Stimulated activated effector memory CD8-positive, alpha-beta T cell treated with anti-CD3 and anti-CD28 coated beads, Interleukin-12 subunit alpha, Interleukin-12 subunit beta, amount 100 ng/mL, for 72 hours (primary cell): ENCODE results near the gene SLTM.
"Not testable (repeated sequence)": the region's sequence is repeated elsewhere in the genome, so short reads cannot be mapped to it uniquely, and the experiment has no call there.

Source experiments
- ATAC-seq: fragments of 150-1000 bp; cut with Tn5 transposase; 2 replicates; pipeline ENCODE4 v1.10.0; 2021
- DNase-seq, 2 donors: peaks; one replicate each; pipeline ENCODE4 v3.0.0; 2021 to 2022; ENCODE audit warnings: low spot score in 2 of 2
- H3K27ac Mint-ChIP-seq: one replicate; pipeline ENCODE4 v1.8.0; 2022; ENCODE audit warnings: mild to moderate bottlenecking, mixed read lengths
- H3K36me3 Mint-ChIP-seq: one replicate; pipeline ENCODE4 v1.8.0; 2022; ENCODE audit warnings: mild to moderate bottlenecking, mixed read lengths
- H3K4me1 Mint-ChIP-seq: one replicate; pipeline ENCODE4 v1.8.0; 2022; ENCODE audit warnings: mixed read lengths
- H3K4me3 Mint-ChIP-seq: one replicate; pipeline ENCODE4 v1.8.0; 2022; ENCODE audit warnings: mild to moderate bottlenecking, mixed read lengths
- H3K9me3 Mint-ChIP-seq: one replicate; pipeline ENCODE4 v1.8.0; 2022; ENCODE audit warnings: mixed read lengths

The SLTM gene

DNA sequence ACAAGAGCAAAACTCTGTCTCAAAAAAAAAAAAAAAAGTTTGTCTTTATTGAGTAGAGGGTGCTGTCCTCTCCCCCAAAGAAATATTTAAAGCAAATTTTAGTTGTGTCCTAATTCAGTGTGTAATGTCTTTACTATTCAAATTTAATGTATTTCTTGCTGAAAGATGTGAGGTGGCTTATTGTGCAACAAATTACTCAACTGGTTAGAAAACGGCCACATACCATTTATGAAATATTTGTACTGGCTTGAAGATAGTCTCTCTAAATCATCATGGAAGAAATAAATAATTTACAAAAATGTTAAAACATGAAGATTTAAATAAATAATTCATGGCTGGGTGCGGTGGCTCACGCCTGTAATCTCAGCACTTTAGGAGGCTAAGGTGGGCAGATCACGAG is 63.0 kb downstream of the SLTM start:
- peaks cover under 1% of the 10 kb centered on the region for H3K4me1 Mint-ChIP-seq
- no peak overlapping the region for H3K4me3 Mint-ChIP-seq
- H3K9me3 Mint-ChIP-seq: no peaks in the 10 kb centered on the region
- DNase-seq: no peak
- H3K36me3 Mint-ChIP-seq: no peaks in the 10 kb centered on the region
- no peak overlapping the region for H3K27ac Mint-ChIP-seq
- ATAC-seq: no peak

DNA sequence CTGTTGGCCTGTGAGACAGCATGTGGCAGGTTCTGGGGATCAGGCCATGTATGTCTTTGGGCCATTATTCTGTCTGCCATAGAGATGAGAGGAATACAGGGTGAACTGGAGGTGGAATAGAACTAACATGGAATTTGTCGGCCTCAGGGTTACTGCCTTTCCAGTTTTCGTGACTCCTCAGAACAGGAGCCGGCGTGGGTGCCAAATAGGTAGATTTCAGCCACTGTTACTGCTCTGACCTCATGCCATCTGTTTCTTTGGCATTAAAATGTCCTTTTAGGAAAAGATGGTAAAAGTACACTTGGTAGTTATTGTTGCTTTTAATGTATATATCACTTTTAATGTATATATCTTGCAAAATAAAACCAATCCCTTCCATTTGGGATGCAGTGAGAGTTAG is 65.6 kb downstream of the SLTM start:
- peak overlapping the region; percentile 51 for H3K27ac Mint-ChIP-seq
- H3K36me3 Mint-ChIP-seq: no peaks in the 10 kb centered on the region
- H3K9me3 Mint-ChIP-seq: no peaks in the 10 kb centered on the region
- H3K4me3 Mint-ChIP-seq: no peak overlapping the region
- ATAC-seq (no peak), DNase-seq (no peak)
- peaks cover 7% of the 10 kb centered on the region for H3K4me1 Mint-ChIP-seq

DNA sequence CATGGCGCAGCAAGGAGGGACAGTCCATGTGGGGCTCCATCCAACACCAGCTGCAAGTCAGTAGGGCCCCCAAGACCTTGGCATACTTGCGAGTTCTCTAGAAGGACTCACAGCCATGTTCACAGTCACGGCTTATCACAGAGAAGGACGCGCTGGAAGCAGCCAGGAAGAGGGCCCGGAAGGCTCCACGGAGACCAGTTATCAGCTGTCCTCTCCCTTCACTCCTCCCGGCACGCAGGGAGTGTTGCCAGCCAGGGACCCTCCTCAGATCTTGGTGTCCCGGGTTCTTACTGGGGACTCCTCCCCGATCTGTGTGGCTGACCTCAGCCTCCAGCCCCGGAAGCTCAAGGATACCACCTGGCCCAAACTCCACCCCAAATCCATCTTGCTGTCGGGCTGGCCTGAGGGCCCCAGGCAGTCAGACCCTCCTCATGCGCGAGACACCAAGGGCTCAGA is 68.0 kb downstream of the SLTM start:
- no peak for DNase-seq
- no peak for ATAC-seq
- peaks cover 7% of the 10 kb centered on the region for H3K4me1 Mint-ChIP-seq
- no peak overlapping the region for H3K27ac Mint-ChIP-seq
- no peaks in the 10 kb centered on the region for H3K9me3 Mint-ChIP-seq
- no peaks in the 10 kb centered on the region for H3K36me3 Mint-ChIP-seq
- no peak overlapping the region for H3K4me3 Mint-ChIP-seq

DNA sequence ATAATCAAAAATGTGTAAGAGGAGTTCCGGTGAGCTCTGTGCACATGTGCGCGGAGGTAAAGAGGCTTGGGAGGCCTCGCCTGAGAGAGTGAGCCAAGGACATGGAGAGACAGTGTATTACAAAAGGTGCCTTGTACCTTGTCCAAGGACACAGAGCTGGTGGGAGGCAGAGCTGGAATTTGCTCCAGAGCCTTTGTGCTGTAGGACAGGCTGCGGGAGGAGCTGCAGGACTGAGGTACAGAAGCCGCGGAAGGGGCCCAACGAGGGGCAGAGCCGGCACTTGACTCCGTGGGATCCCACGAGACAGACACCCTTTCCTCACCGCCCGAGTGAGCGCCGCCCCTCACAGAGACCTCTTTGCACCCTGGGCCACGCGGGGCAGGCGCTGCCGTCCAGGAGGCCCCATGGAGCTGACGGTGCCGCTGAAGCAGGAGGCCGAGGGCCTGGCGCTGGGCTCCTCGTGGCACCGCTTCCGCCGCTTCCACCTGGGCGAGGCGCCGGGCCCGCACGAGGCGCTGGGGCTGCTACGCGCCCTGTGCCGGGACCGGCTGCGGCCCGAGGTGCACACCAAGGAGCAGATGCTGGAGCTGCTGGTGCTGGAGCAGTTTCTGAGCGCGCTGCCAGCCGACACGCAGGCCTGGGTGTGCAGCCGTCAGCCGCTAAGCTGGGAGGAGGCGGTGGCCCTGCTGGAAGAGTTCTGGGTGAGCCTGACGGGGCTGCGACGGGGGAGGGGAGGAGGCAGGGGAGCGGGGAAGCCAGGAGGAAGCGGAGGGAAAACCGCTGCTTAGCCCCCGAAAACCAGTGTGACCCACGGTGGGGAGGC is 68.7 kb downstream of the SLTM start:
- no peak overlapping the region for H3K27ac Mint-ChIP-seq
- H3K36me3 Mint-ChIP-seq: no peaks in the 10 kb centered on the region
- peaks cover 7% of the 10 kb centered on the region for H3K4me1 Mint-ChIP-seq
- peak overlapping the region; percentile 23 for H3K4me3 Mint-ChIP-seq
- no peaks in the 10 kb centered on the region for H3K9me3 Mint-ChIP-seq
- no peak for DNase-seq
- peak; percentile 44 for ATAC-seq

DNA sequence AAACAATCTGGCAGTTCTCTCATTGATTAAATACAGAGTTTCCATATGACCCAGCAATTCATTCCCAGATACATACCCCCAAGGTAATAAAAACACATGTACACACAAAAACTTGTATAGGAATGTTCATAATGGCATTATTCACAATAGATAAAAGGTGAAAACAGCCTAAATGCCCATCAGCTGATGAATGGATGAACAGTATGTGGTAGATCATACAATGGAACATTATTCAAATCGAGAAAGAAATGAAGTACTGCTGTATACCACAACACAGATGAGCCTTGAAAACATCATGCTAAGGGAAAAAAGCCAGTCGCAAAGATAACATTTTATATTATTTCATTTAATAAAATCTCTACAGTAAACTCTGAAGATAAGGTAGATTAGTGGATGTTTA is 71.2 kb downstream of the SLTM start:
- H3K4me3 Mint-ChIP-seq: no peak overlapping the region
- H3K36me3 Mint-ChIP-seq: no peaks in the 10 kb centered on the region
- H3K4me1 Mint-ChIP-seq: peaks cover 7% of the 10 kb centered on the region
- no peak overlapping the region for H3K27ac Mint-ChIP-seq
- DNase-seq (no peak), ATAC-seq (no peak)
- no peaks in the 10 kb centered on the region for H3K9me3 Mint-ChIP-seq

DNA sequence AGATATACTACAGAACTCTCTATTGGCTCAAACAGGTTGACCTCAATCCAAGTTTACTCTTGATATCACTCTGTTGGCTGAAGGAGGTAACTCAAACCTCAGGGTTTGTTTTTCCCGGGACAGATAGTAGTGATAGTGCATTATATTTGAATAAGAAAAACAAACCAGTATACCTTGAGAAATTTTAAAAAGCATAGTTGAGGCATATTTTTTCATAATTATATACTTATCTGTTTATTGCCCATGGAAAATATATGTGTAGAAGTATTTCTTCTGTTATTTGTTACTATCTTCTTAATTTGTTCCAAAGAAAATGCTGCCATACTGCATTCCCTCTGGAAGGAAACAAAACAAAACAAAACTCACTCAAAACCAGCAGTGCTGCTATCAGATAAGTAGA is 76.9 kb downstream of the SLTM start:
- peaks cover 39% of the 10 kb centered on the region for H3K36me3 Mint-ChIP-seq
- not testable (repeated sequence) for ATAC-seq, H3K9me3 Mint-ChIP-seq, DNase-seq, H3K4me3 Mint-ChIP-seq, H3K27ac Mint-ChIP-seq, H3K4me1 Mint-ChIP-seq

DNA sequence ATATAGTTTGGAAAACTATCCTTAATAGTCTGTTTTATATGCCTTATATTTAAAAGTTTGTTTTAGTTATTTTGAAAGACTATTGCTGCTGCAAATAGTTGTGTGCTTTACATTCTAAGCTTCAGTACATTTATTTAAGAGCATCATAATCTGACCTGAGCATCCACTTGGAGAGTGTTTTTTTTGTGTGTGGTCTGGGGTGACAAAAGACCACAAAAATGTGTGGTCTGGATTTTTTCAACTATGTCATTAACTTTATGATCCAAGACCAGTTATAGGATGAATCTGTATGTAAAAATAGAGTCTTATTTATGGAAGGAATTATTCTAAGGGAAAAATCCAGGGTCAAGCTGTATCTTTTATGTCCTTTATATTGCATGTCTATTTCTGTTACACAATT is 77.4 kb downstream of the SLTM start:
- DNase-seq: no peak
- ATAC-seq: no peak
- Mint-ChIP-seq H3K4me3 (no peak overlapping the region), H3K4me1 (no peaks in the 10 kb centered on the region), H3K36me3 (peaks cover 41% of the 10 kb centered on the region), H3K27ac (no peak overlapping the region), H3K9me3 (no peaks in the 10 kb centered on the region)

DNA sequence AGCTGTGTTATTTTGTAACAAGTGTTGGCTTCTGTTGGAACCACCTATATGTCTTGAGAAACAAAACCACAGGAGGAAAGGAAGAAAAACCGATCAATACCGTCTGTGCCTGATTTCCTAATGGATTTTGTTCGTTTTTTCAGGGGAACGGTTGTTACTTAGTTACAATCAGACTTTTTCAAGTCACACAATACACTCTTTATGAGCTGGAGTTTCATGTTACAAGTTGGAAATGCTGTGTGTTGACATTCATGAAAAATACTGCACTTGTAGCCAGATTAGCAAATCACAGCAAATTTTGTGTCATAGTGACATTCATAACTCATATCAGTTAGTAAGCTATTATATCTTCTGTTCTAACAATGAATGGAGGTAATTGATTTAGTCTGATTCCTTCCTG is 78.9 kb downstream of the SLTM start:
- H3K27ac Mint-ChIP-seq: no peak overlapping the region
- peaks cover 41% of the 10 kb centered on the region for H3K36me3 Mint-ChIP-seq
- no peak overlapping the region for H3K4me3 Mint-ChIP-seq
- H3K9me3 Mint-ChIP-seq: no peaks in the 10 kb centered on the region
- ATAC-seq (no peak), DNase-seq (no peak)
- H3K4me1 Mint-ChIP-seq: no peaks in the 10 kb centered on the region

DNA sequence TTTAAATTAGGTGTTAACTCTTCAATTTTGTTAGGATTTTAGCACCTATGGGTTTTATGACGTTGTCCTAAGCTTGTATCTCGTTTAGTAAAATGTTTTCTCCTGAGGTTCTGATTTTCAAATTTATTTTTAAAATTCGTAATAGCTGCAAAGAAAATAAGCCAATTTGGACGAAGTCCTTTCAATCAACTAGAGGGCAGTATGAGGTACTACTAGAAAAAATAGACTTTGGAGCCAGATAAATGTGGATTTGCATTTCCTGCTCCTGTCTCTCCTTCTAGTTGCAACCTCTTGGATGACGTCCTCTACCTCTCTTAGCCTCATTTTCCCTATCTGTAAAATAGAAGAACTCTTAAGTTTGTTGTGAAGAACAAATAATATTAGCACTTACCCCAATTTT is 81.1 kb downstream of the SLTM start:
- H3K4me1 Mint-ChIP-seq: no peaks in the 10 kb centered on the region
- no peaks in the 10 kb centered on the region for H3K9me3 Mint-ChIP-seq
- no peak overlapping the region for H3K27ac Mint-ChIP-seq
- peaks cover 56% of the 10 kb centered on the region for H3K36me3 Mint-ChIP-seq
- no peak overlapping the region for H3K4me3 Mint-ChIP-seq
- no peak for ATAC-seq
- DNase-seq: no peak

DNA sequence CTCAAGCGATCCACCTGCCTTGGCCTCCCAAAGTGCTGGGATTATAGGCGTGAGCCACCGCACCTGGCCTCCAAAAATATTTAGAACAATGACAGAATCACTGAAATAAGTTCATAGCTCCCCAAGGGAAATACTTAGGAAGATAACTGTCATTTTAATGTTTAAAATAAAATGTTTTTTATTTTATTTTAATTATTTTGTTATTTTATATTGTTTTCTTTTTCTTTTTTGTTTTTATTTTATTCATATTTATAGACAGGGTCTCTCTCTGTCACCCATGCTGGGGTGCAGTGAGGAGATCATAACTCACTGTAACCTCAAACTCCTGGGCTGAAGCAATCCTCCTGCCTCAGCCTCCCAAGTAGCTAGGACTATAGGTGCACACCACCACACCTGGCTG is 82.3 kb downstream of the SLTM start:
- not testable (repeated sequence) for H3K4me1 Mint-ChIP-seq, H3K9me3 Mint-ChIP-seq, H3K27ac Mint-ChIP-seq, H3K4me3 Mint-ChIP-seq, ATAC-seq, DNase-seq
- peaks cover 56% of the 10 kb centered on the region for H3K36me3 Mint-ChIP-seq

DNA sequence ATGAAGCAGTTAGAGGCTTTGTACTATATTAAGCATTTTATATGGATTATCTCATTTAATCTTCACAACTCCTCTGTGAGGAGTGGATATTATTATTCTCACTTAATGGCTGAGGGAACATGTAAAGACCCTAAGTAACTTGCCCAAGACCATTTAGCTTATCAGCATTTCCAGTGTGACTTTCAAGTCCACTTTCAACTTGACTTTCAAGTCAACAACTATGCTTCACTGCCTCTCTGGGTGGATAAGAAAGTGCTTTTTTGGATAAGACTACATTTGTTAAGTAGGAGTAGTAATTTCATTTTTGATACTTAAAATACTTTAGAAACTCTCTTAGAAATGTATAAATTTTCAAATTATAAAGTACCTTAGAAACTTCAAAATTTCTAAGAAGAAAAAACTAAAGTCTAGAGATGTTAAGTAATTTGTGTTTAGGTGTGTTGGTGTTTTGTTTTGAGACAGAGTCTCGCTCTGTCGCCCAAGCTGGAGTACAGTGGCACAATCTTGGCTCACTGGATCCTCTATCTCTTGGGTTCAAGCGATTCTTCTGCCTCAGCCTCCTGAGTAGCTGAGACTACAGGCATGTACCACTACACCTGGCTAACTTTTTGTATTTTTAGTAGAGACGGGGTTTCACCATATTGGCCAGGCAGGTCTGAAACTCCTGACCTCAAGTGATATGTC is 90.6 kb downstream of the SLTM start:
- DNase-seq (no peak), ATAC-seq (no peak)
- Mint-ChIP-seq H3K36me3 (peaks cover 15% of the 10 kb centered on the region), H3K27ac (peak overlapping the region; percentile 38), H3K9me3 (no peaks in the 10 kb centered on the region), H3K4me3 (no peak overlapping the region), H3K4me1 (no peaks in the 10 kb centered on the region)

DNA sequence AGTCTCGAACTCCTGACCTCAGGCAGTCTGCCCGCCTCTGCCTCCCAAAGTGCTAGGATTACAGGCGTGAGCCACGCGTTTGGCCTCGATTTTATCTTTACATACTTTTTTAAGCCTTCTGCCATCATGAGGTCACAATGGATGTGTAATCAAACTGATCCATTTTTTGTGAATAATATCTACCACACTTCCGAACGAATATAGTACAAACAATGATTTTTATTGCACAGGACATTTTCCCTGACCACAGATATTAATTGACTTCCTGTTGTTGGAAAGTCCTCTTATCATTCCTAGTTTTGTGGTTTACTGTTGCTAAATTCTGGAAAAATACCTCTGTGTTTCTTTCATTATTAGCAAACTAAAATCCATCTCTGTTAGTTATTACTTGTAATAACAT is 93.4 kb downstream of the SLTM start:
- H3K27ac Mint-ChIP-seq: no peak overlapping the region
- peaks cover 4% of the 10 kb centered on the region for H3K36me3 Mint-ChIP-seq
- no peak overlapping the region for H3K4me3 Mint-ChIP-seq
- no peaks in the 10 kb centered on the region for H3K4me1 Mint-ChIP-seq
- DNase-seq: no peak
- no peaks in the 10 kb centered on the region for H3K9me3 Mint-ChIP-seq
- ATAC-seq: no peak

DNA sequence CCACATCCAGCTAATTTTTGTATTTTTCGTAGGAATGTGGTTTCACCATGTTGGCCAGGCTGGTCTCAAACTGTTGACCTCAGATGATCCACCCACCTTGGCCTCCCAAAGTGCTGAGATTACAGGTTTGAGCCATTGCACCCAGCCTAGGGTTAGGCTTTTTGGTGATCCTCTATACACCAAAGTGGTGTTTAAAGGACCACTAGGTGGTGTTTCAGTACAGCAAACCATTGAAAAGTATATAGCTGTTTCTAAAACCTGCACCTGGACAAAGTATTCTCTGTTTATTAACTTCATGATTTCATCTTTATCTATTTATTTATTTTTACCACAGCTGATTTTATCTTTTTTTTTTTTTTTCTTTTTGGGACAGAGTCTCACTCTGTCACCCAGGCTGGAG is 94.0 kb downstream of the SLTM start:
- no peaks in the 10 kb centered on the region for H3K4me1 Mint-ChIP-seq
- no peaks in the 10 kb centered on the region for H3K9me3 Mint-ChIP-seq
- no peaks in the 10 kb centered on the region for H3K36me3 Mint-ChIP-seq
- ATAC-seq (no peak), DNase-seq (no peak)
- H3K4me3 Mint-ChIP-seq: no peak overlapping the region
- H3K27ac Mint-ChIP-seq: no peak overlapping the region

DNA sequence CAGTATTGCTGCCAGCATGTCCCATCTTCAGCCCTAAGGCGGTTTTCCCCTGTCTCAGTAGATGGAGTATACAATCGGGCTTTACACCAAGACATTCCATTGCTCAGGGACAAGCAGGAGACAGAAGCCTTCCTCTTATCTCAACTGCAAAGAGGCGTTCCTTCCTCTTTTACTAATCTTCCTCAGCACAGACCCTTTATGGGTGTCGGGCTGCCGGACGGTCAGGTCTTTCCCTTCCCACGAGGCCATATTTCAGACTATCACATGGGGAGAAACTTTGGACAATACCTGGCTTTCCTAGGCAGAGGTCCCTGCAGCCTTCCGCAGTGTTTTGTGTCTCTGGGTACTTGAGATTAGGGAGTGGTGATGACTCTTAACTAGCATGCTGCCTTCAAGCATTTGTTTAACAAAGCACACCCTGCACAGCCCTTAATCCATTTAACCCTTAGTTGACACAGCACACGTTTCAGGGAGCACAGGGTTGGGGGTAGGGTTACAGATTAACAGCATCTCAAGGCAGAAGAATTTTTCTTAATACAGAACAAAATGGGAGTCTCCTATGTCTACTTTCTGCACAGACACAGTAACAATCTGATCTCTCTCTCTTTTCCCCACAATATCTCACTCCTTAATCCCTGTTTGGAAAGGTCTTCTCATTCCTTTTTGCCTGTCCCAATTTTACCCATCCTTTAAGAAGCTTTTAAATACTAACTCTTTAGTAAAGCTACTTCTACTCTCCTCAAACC is 99.6 kb downstream of the SLTM start:
- H3K9me3 Mint-ChIP-seq, ATAC-seq, H3K27ac Mint-ChIP-seq, H3K4me1 Mint-ChIP-seq, DNase-seq, H3K4me3 Mint-ChIP-seq: not testable (repeated sequence)
- H3K36me3 Mint-ChIP-seq: peaks cover 19% of the 10 kb centered on the region

DNA sequence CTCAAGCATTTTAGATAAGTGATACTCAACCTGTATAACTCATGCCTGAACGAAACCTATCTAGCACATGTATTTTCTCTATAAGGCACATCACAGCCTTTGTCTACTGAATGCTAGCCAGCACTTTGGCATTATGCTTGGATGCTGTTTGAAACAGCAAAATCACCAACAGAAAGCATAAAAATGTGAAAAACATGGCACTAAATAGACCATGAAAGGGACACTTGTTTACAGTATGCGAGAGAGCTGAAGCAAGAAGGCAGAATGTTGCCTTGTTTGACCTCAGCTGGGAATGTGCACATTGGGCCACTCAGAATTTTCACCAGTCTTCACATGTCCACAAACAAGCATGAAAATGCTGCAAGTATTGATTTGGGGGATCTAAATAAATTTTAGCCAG is 102.9 kb downstream of the SLTM start:
- no peak for DNase-seq
- no peak for ATAC-seq
- Mint-ChIP-seq H3K4me3 (no peak overlapping the region), H3K4me1 (no peaks in the 10 kb centered on the region), H3K27ac (no peak overlapping the region), H3K9me3 (no peaks in the 10 kb centered on the region), H3K36me3 (peaks cover 41% of the 10 kb centered on the region)
